HCT116 (cell line): ENCODE measurements around the gene CIITA. TPM values are rescaled to one million over a fixed set of nuclear protein-coding genes. Genes with fewer than 3 reads are reported as not detected.

Source experiments
- ATAC-seq: fragments of 200-7000 bp; cut with Tn5 transposase; 2 replicates; pipeline ENCODE4 v1.9.1; 2020; ENCODE audit warnings: mild to moderate bottlenecking, moderate library complexity
- BruUV-seq: library from RNA; stranded (reverse); fragments of 400-500 nt; replicated peaks from 2 replicates; lab custom pipeline; 2021; lab: Mats Ljungman, UMichigan
- CTCF ChIA-PET: fragments of 300-600 bp; sonication (Branson Sonifier 250); formaldehyde crosslinking; loops from one replicate; lab custom pipeline; 2021; ENCODE audit warnings: antibody characterized with exemption; lab: Charles Lee
- POLR2A ChIA-PET: fragments of 300-600, 350-600 bp; sonication (Branson Sonifier 250); formaldehyde crosslinking; loops from one replicate; lab custom pipeline; 2021; ENCODE audit warnings: antibody characterized with exemption; lab: Charles Lee
- RAD21 ChIA-PET, 2 experiments: fragments of 300-600 bp; sonication (Branson Sonifier 250); formaldehyde crosslinking; loops; one replicate each; lab custom pipeline; 2023; ENCODE audit warnings: low total read pairs in 2 of 2; ENCODE audit not compliant: uncharacterized antibody in 2 of 2, unreplicated experiment in 2 of 2, low non-redundant PET in 1 of 2; lab: Charles Lee
- DNase-seq: peaks from one replicate; pipeline ENCODE4 v3.0.0-alpha.2; 2010; ENCODE audit warnings: low read depth, low spot score
- H2AFZ ChIP-seq: fragments of 200-600 bp; shearing (Covaris generic), sonication (generic); 2 replicates; pipeline ENCODE4 v1.6.1; 2017; ENCODE audit warnings: low read depth, mixed run types, mixed read lengths, antibody characterized with exemption, low read length; ENCODE audit not compliant: poor library complexity, severe bottlenecking
- H3K27ac ChIP-seq: 2 replicates; pipeline ENCODE4 v1.5.1; 2012; ENCODE audit warnings: low read depth, low read length
- H3K27me3 ChIP-seq: fragments of 200-600 bp; sonication (generic); 2 replicates; pipeline ENCODE4 v1.6.1; 2016; ENCODE audit warnings: mixed run types, low read length, mixed read lengths; ENCODE audit not compliant: insufficient read depth
- H3K36me3 ChIP-seq, 2 experiments: fragments of 200-500 bp in 1 of 2; fragments of 200-600 bp in 1 of 2; sonication (Bioruptor generic) in 1 of 2; sonication (generic) in 1 of 2; 2 replicates each; pipeline versions ENCODE4 v1.5.1 to v1.6.1; 2014 to 2016; ENCODE audit warnings: low read length in 2 of 2, inconsistent platforms in 1 of 2, mixed read lengths in 1 of 2, mixed run types in 1 of 2; ENCODE audit not compliant: insufficient read depth in 2 of 2, control insufficient read depth in 1 of 2
- H3K4me1 ChIP-seq, 2 experiments: fragments of 200-600 bp in 1 of 2; sonication (generic) in 1 of 2; 2 replicates each; pipeline versions ENCODE4 v1.5.1 to v1.6.1; 2012 to 2017; ENCODE audit warnings: low read length in 2 of 2, inconsistent platforms in 1 of 2, mild to moderate bottlenecking in 1 of 2, mixed read lengths in 1 of 2, mixed run types in 1 of 2, moderate library complexity in 1 of 2; ENCODE audit not compliant: insufficient read depth in 2 of 2, control insufficient read depth in 1 of 2
- H3K4me2 ChIP-seq: fragments of 200-600 bp; sonication (generic); 2 replicates; pipeline ENCODE4 v1.6.1; 2017; ENCODE audit warnings: mixed run types, low read length, mixed read lengths
- H3K4me3 ChIP-seq, 2 experiments: fragments of 200-600 bp in 1 of 2; sonication (generic) in 1 of 2; replicated peaks in 1 of 2; 2 replicates each; pipeline ENCODE4 v1.5.1; 2011 to 2016; ENCODE audit warnings: low read length in 2 of 2, control low read depth in 1 of 2, low read depth in 1 of 2, mild to moderate bottlenecking in 1 of 2, mixed read lengths in 1 of 2, mixed run types in 1 of 2
- H3K79me2 ChIP-seq: fragments of 200-600 bp; sonication (generic); 2 replicates; pipeline ENCODE4 v1.6.1; 2017; ENCODE audit warnings: mild to moderate bottlenecking, mixed run types, low read length, moderate library complexity, mixed read lengths; ENCODE audit not compliant: insufficient read depth
- H3K9ac ChIP-seq: fragments of 200-600 bp; sonication (generic); 2 replicates; pipeline ENCODE4 v1.6.1; 2016; ENCODE audit warnings: low read length, mixed read lengths
- H3K9me2 ChIP-seq: fragments of 200-600 bp; sonication (generic), shearing (Covaris generic); 2 replicates; pipeline ENCODE4 v1.6.1; 2017; ENCODE audit warnings: mixed run types, mild to moderate bottlenecking, moderate library complexity; ENCODE audit not compliant: insufficient read depth
- H3K9me3 ChIP-seq, 2 experiments: fragments of 200-500 bp in 1 of 2; fragments of 200-600 bp in 1 of 2; sonication (Bioruptor generic) in 1 of 2; sonication (generic) in 1 of 2; 2 replicates each; pipeline ENCODE4 v1.6.1; 2014 to 2017; ENCODE audit warnings: low read length in 2 of 2, mixed read lengths in 2 of 2, inconsistent platforms in 1 of 2, low read depth in 1 of 2, mild to moderate bottlenecking in 1 of 2, mixed run types in 1 of 2, moderate library complexity in 1 of 2; ENCODE audit not compliant: control insufficient read depth in 1 of 2, insufficient read depth in 1 of 2
- H4K20me1 ChIP-seq: fragments of 200-600 bp; sonication (generic), shearing (Covaris generic); 2 replicates; pipeline ENCODE4 v1.6.1; 2017; ENCODE audit warnings: mixed run types, mild to moderate bottlenecking, moderate library complexity; ENCODE audit not compliant: insufficient read depth
- CTCF ChIP-seq, 3 experiments: fragments of 200-600 bp in 1 of 3; sonication (generic) in 1 of 3; IDR thresholded peaks in 2 of 3; conservative IDR thresholded peaks in 1 of 3; 2 replicates each; pipeline ENCODE4 v1.5.1; 2012 to 2017; ENCODE audit warnings: low read depth in 2 of 3, low read length in 2 of 3, antibody characterized with exemption in 1 of 3, borderline replicate concordance in 1 of 3, control low read depth in 1 of 3, mild to moderate bottlenecking in 1 of 3, mixed read lengths in 1 of 3, mixed run types in 1 of 3, moderate library complexity in 1 of 3; ENCODE audit not compliant: insufficient read depth in 1 of 3
- EGR1 ChIP-seq: IDR thresholded peaks from 2 replicates; pipeline ENCODE4 v1.6.1; 2012; ENCODE audit warnings: low read depth
- EZH2phosphoT487 ChIP-seq: fragments of 200-600 bp; IDR thresholded peaks from 2 replicates; pipeline ENCODE4 v1.6.1; 2018; ENCODE audit warnings: antibody characterized with exemption, borderline replicate concordance
- FOSL1 ChIP-seq: IDR thresholded peaks from 2 replicates; pipeline ENCODE4 v1.6.1; 2012; ENCODE audit warnings: low read depth
- POLR2A ChIP-seq: IDR thresholded peaks from 2 replicates; pipeline ENCODE4 v1.7.0; 2011; ENCODE audit warnings: borderline replicate concordance; ENCODE audit not compliant: insufficient read depth, insufficient read length; ENCODE audit errors: extremely low read depth
- RAD21 ChIP-seq: IDR thresholded peaks from 2 replicates; pipeline ENCODE4 v1.6.1; 2012; ENCODE audit warnings: low read depth, mild to moderate bottlenecking
- SIN3A ChIP-seq: IDR thresholded peaks from 2 replicates; pipeline ENCODE4 v1.6.1; 2012; ENCODE audit warnings: low read depth
- TCF7L2 ChIP-seq: IDR thresholded peaks from 2 replicates; pipeline ENCODE4 v1.7.0; 2011; ENCODE audit warnings: borderline replicate concordance, inconsistent platforms; ENCODE audit not compliant: insufficient read depth, insufficient read length; ENCODE audit errors: extremely low read depth
- YY1 ChIP-seq: IDR thresholded peaks from 2 replicates; pipeline ENCODE4 v1.6.1; 2011; ENCODE audit warnings: low read length, low read depth, moderate library complexity, mild to moderate bottlenecking; ENCODE audit not compliant: insufficient replicate concordance; ENCODE audit errors: extremely low read depth
- ZFX ChIP-seq: fragments of 450-650 bp; IDR thresholded peaks from 2 replicates; pipeline ENCODE4 v1.6.1; 2017
- ZNF274 ChIP-seq: fragments of 200-500 bp; sonication (Bioruptor generic); IDR thresholded peaks from 2 replicates; pipeline ENCODE4 v1.6.1; 2014; ENCODE audit warnings: mild to moderate bottlenecking, low read depth, low read length, inconsistent platforms
- intact Hi-C: fragments of 100-400 bp; cut with micrococcal nuclease; formaldehyde crosslinking; loops from 2 replicates; pipeline ENCODE4 v1.10.0; 2022
- total RNA-seq: library from RNA; stranded (reverse); gene quantifications from one replicate; pipeline ENCODE4 v1.2.1, GENCODE V29; 2021; ENCODE audit not compliant: unreplicated experiment
- TF ChIP-seq, protein P1 (sequence below): IDR thresholded peaks from 2 replicates; pipeline ENCODE4 v1.6.1; 2011; ENCODE audit warnings: mild to moderate bottlenecking, low read length, moderate library complexity; ENCODE audit not compliant: insufficient replicate concordance; ENCODE audit errors: extremely low read depth

The CIITA gene
- total RNA-seq, 1 experiment from 2014 or later = 0.25 TPM

GRCh38 chr16:10865991-10866966 lies 10.7 kb upstream of the CIITA start (continued):
- TF ChIP-seq, protein P1, sequence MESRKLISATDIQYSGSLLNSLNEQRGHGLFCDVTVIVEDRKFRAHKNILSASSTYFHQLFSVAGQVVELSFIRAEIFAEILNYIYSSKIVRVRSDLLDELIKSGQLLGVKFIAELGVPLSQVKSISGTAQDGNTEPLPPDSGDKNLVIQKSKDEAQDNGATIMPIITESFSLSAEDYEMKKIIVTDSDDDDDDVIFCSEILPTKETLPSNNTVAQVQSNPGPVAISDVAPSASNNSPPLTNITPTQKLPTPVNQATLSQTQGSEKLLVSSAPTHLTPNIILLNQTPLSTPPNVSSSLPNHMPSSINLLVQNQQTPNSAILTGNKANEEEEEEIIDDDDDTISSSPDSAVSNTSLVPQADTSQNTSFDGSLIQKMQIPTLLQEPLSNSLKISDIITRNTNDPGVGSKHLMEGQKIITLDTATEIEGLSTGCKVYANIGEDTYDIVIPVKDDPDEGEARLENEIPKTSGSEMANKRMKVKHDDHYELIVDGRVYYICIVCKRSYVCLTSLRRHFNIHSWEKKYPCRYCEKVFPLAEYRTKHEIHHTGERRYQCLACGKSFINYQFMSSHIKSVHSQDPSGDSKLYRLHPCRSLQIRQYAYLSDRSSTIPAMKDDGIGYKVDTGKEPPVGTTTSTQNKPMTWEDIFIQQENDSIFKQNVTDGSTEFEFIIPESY = no peak

- Histone ChIP-seq H3K9ac (no peak overlapping the region), H3K27ac (no peak overlapping the region), H3K4me3 (no peak overlapping the region), H3K4me2 (no peak overlapping the region), H3K36me3 (no peaks in the 10 kb centered on the region), H2AFZ (no peak overlapping the region), H3K9me2 (no peaks in the 10 kb centered on the region), H3K9me3 (no peaks in the 10 kb centered on the region), H3K79me2 (no peaks in the 10 kb centered on the region), H3K27me3 (peaks cover 4% of the 10 kb centered on the region), H4K20me1 (no peaks in the 10 kb centered on the region), H3K4me1 (peaks cover 5 to 20% of the 10 kb centered on the region in 2 experiments; a peak in 3 of 4 replicates)
- CTCF ChIA-PET = no interaction called here
- ATAC-seq (no peak), DNase-seq (no peak)
- POLR2A ChIA-PET = no interaction called here
- intact Hi-C loops = no loop called here
- no TSS peak for BruUV-seq
- TF ChIP-seq CTCF (IDR thresholded peaks at IDR 0.05 in 2 of 3, conservative IDR thresholded peaks at IDR 0.05 in 1 of 3; ENCODE audit: borderline replicate concordance in 1 of 3, insufficient read depth in 1 of 3, low read depth in 2 of 3, low read length in 2 of 3) (no peak), EZH2phosphoT487 (no peak), FOSL1 (no peak), ZFX (no peak), RAD21 (no peak), YY1 (no peak), ZNF274 (no peak), POLR2A (no peak), EGR1 (no peak), SIN3A (no peak), TCF7L2 (no peak)
- TF ChIP-seq, protein P1 = no peak
- RAD21 ChIA-PET = no interaction called here
Measured at GRCh38 chr16:10867199-10867598, 9.8 kb upstream of the CIITA start.
